A549 (cell line): ENCODE data around the gene DDI2. TPM values are rescaled to one million over a fixed set of nuclear protein-coding genes. Genes with fewer than 3 reads are reported as not detected.
A peak's percentile ranks its signal among the peaks of the same experiment; 100 is the strongest.

Source experiments
- ATAC-seq, 2 experiments: fragments of 200-7000 bp in 1 of 2; fragments of >200 bp in 1 of 2; cut with Nextera tagmentation in 1 of 2; cut with Tn5 transposase in 1 of 2; 3 replicates each; pipeline versions ENCODE4 v1.8.0 to v1.9.1; 2018 to 2020; ENCODE audit warnings: mild to moderate bottlenecking in 1 of 2, moderate library complexity in 1 of 2
- CTCF ChIA-PET: fragments of 300-600 bp; sonication (Branson Sonifier 250); formaldehyde crosslinking; extraction: SDS; loops from one replicate; lab custom pipeline; 2021; ENCODE audit warnings: antibody characterized with exemption, inconsistent platforms; lab: Yijun Ruan, JAX
- POLR2A ChIA-PET: fragments of 350-600 bp; formaldehyde crosslinking; extraction: SDS; loops from one replicate; lab custom pipeline; 2021; ENCODE audit warnings: antibody characterized with exemption, inconsistent platforms; lab: Yijun Ruan, JAX
- DNase-seq, 2 experiments: peaks; one replicate each; pipeline versions ENCODE4 v3.0.0 to v3.0.0-alpha.2; 2011 to 2016; ENCODE audit warnings: low read depth in 1 of 2, low spot score in 1 of 2
- FAIRE-seq: peaks from 2 replicates; lab custom pipeline; 2011; peaks lifted over from hg19 to GRCh38; lab: Jason Lieb, UNC
- H3K27ac ChIP-seq, 2 experiments: fragments of >200 bp; sonication (Bioruptor Twin); formaldehyde crosslinking; 3 replicates each; pipeline ENCODE4 v1.5.1; 2016 to 2017
- H3K4me1 ChIP-seq: fragments of >200 bp; sonication (Bioruptor Twin); formaldehyde crosslinking; 3 replicates; pipeline ENCODE4 v1.6.1; 2016
- H3K4me2 ChIP-seq: fragments of >200 bp; sonication (Bioruptor Twin); formaldehyde crosslinking; 3 replicates; pipeline ENCODE4 v1.6.1; 2016
- H3K4me3 ChIP-seq: fragments of >200 bp; sonication (Bioruptor Twin); formaldehyde crosslinking; 3 replicates; pipeline ENCODE4 v1.5.1; 2016
- H3K9me3 ChIP-seq: fragments of >200 bp; sonication (Bioruptor Twin); formaldehyde crosslinking; 3 replicates; pipeline ENCODE4 v1.6.1; 2016
- BHLHE40 ChIP-seq: IDR thresholded peaks from 2 replicates; pipeline ENCODE4 v1.6.1; 2012; ENCODE audit warnings: low read depth, low read length, inconsistent platforms
- CEBPB ChIP-seq, 2 experiments: fragments of >200 bp in 1 of 2; sonication (Bioruptor Twin) in 1 of 2; formaldehyde crosslinking in 1 of 2; IDR thresholded peaks; 2 replicates each; pipeline ENCODE4 v1.6.1; 2012 to 2016
- CHD4 ChIP-seq: fragments of 200-600 bp; sonication (generic); IDR thresholded peaks from 2 replicates; pipeline ENCODE4 v1.6.1; 2016; ENCODE audit warnings: antibody characterized with exemption, mild to moderate bottlenecking, borderline replicate concordance
- EHF ChIP-seq: fragments of 250-450 bp; sonication (Bioruptor Pico); IDR thresholded peaks from 2 replicates; pipeline ENCODE4 v1.5.0; 2020; ENCODE audit warnings: mild to moderate bottlenecking
- EHMT2 ChIP-seq: fragments of 200-600 bp; sonication (generic); IDR thresholded peaks from 2 replicates; pipeline ENCODE4 v1.6.1; 2016; ENCODE audit warnings: antibody characterized with exemption, low read depth, mild to moderate bottlenecking, moderate library complexity
- HOXA7 ChIP-seq: fragments of 250-450 bp; sonication (Bioruptor Pico); IDR thresholded peaks from 2 replicates; pipeline ENCODE4 v1.5.0; 2020; ENCODE audit warnings: mild to moderate bottlenecking, moderate library complexity
- KDM1A ChIP-seq: fragments of 200-600 bp; sonication (generic); IDR thresholded peaks from 2 replicates; pipeline ENCODE4 v1.6.1; 2016; ENCODE audit warnings: low read depth, mild to moderate bottlenecking
- KDM5A ChIP-seq: fragments of 200-600 bp; sonication (generic); IDR thresholded peaks from 2 replicates; pipeline ENCODE4 v1.6.1; 2016; ENCODE audit warnings: antibody characterized with exemption, mild to moderate bottlenecking
- PHF8 ChIP-seq: fragments of 200-600 bp; sonication (generic); IDR thresholded peaks from 2 replicates; pipeline ENCODE4 v1.6.1; 2016; ENCODE audit warnings: low read depth, mild to moderate bottlenecking, antibody characterized with exemption, moderate library complexity, borderline replicate concordance
- POLR2A ChIP-seq: IDR thresholded peaks from 2 replicates; pipeline ENCODE4 v1.6.1; 2012; ENCODE audit warnings: mild to moderate bottlenecking, low read length
- POLR2AphosphoS2 ChIP-seq: conservative IDR thresholded peaks from 2 replicates; pipeline ENCODE4 v1.6.1; 2012; ENCODE audit warnings: low read length, improper control_type of control experiment, inconsistent platforms
- ZC3H11A ChIP-seq: fragments of 450-650 bp; IDR thresholded peaks from 2 replicates; pipeline ENCODE4 v1.6.1; 2014; ENCODE audit warnings: antibody characterized with exemption, mild to moderate bottlenecking
- ZSCAN20 ChIP-seq: fragments of 250-450 bp; sonication (Bioruptor Pico); IDR thresholded peaks from 2 replicates; pipeline ENCODE4 v1.8.0; 2022; ENCODE audit warnings: mild to moderate bottlenecking, moderate library complexity
- WGBS: methylation state at CpG from one replicate; pipeline ENCODE4 v1.1.6; 2017; ENCODE audit errors: missing lambda C conversion rate; 5-methylcytosine and 5-hydroxymethylcytosine counted together
- polyA plus RNA-seq, 4 experiments: library from polyadenylated mRNA; depleted of rRNA in 3 of 4; stranded (reverse); fragments of >200 nt; fragmentation: RNase III in 1 of 4; extraction: RNeasy Plus Mini Kit Qiagen cat#74134 plus additional on column Dnase treatment in 1 of 4; gene quantifications; 2 replicates in 3 of 4; 3 replicates in 1 of 4; pipeline ENCODE4 v1.2.3, GENCODE V29; 2011 to 2017
- TF ChIP-seq, protein P1 (sequence below): IDR thresholded peaks from 2 replicates; pipeline ENCODE4 v1.6.1; 2012; ENCODE audit warnings: low read depth, borderline replicate concordance
- TF ChIP-seq, protein P2 (sequence below): fragments of 450-650 bp; IDR thresholded peaks from 2 replicates; pipeline ENCODE4 v1.6.1; 2014; ENCODE audit warnings: antibody characterized with exemption
- TF ChIP-seq, protein P3 (sequence below): fragments of >200 bp; sonication (Bioruptor Twin); formaldehyde crosslinking; IDR thresholded peaks from 3 replicates; pipeline ENCODE4 v1.5.1; 2016

DDI2 gene
- polyA plus RNA-seq, 2 of the 4 experiments (the other 2 are of a cell fraction), result 6.3 to 8.6 TPM

- TF ChIP-seq, protein P1, sequence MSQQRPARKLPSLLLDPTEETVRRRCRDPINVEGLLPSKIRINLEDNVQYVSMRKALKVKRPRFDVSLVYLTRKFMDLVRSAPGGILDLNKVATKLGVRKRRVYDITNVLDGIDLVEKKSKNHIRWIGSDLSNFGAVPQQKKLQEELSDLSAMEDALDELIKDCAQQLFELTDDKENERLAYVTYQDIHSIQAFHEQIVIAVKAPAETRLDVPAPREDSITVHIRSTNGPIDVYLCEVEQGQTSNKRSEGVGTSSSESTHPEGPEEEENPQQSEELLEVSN, result no peak
- TF ChIP-seq POLR2A (no peak), KDM1A (no peak), ZSCAN20 (CRISPR knock-in tag) (no peak), KDM5A (no peak), BHLHE40 (no peak)
These were observed 43.8 kb upstream of the DDI2 start (continued) for GRCh38 chr1:15573477-15573876.

DNA sequence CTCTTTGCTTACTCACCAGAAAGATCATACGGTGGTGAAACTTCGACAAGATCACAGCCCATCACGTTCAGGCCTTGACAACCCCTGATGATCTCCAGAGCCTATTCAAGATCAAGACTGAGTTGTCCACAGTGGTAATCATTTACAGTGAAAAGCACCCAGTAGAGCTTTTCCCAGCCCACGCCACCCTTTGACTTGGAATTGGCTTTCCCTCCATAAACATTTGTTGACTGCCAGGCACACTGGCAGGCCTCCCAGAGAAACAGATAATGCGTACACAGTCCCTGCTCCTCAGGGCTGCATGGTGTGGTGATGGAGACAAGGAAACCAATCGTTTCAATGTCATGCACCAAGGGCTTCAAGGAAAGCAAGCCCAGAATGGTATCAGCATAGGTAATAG is 42.5 kb upstream of the DDI2 start:
- no peaks in the 10 kb centered on the region for H3K4me1 ChIP-seq
- POLR2A ChIA-PET, result no interaction called here
- 84% methylated on average over 6 of the region's 6 CpGs for WGBS
- no peak for FAIRE-seq
- no peak for ATAC-seq
- H3K4me3 ChIP-seq, result no peak overlapping the region
- no peak for TF ChIP-seq POLR2AphosphoS2
- no peak overlapping the region for H3K27ac ChIP-seq
- CTCF ChIA-PET, result interaction anchor here (1.4 kb wide), 1 partner anchor 9 kb away, joined by 3 read pairs; no protein-coding TSS in a partner anchor
- no peaks in the 10 kb centered on the region for H3K9me3 ChIP-seq
- no peak for DNase-seq
- H3K4me2 ChIP-seq, result no peak overlapping the region

DNA sequence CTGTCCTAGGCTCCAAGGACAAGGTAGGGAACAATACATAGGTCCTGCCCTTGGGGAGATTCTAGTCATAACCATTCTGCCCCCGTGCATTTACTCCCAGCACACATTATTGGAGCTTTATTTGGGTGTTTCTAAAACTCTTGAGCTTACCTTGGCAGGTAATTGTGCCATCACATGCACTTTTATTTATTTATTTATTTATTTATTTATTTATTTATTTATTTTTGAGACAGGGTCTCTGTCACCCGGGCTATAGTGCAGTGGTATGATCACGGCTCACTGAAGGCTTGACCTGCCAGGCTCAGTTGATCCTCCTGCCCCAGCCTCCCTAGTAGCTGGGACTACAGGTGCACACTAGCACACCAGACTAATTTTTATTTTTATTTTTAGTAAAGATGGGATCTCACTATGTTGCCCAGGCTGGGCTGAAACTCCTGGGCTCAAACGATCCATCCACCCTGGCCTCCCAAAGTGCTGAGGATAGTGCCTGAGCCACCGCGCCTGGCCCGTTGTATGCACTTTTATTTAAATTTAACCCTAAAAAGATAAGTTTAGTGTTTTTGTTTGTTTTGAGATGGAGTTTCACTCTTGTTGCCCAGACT is 41.6 kb upstream of the DDI2 start:
- no peak overlapping the region for H3K27ac ChIP-seq
- DNase-seq, result no peak
- no peak overlapping the region for H3K4me2 ChIP-seq
- ATAC-seq, result no peak
- no peak overlapping the region for H3K4me3 ChIP-seq
- no peak for FAIRE-seq
- WGBS, result 95% methylated on average over 7 of the region's 7 CpGs
- no peaks in the 10 kb centered on the region for H3K4me1 ChIP-seq
- H3K9me3 ChIP-seq, result no peaks in the 10 kb centered on the region
- POLR2A ChIA-PET, result interaction anchor here (1.2 kb wide), 1 partner anchor 9 kb away, joined by 3 read pairs; no protein-coding TSS in a partner anchor
- CTCF ChIA-PET, result no interaction called here
- TF ChIP-seq ZC3H11A (peak; percentile 87), PHF8 (no peak)

- Histone ChIP-seq H3K4me3 (no peak overlapping the region), H3K9me3 (no peaks in the 10 kb centered on the region), H3K4me2 (no peak overlapping the region), H3K4me1 (no peaks in the 10 kb centered on the region)
- ATAC-seq (no peak), DNase-seq (no peak), FAIRE-seq (no peak)
- 95% methylated on average over 4 of the region's 4 CpGs for WGBS
- TF ChIP-seq, protein P1, result no peak
- TF ChIP-seq CEBPB (IDR thresholded peaks at IDR 0.05) (no peak), KDM5A (no peak), CHD4 (no peak), EHF (CRISPR knock-in tag) (no peak), EHMT2 (no peak), HOXA7 (CRISPR knock-in tag) (no peak)
- TF ChIP-seq, protein P2, sequence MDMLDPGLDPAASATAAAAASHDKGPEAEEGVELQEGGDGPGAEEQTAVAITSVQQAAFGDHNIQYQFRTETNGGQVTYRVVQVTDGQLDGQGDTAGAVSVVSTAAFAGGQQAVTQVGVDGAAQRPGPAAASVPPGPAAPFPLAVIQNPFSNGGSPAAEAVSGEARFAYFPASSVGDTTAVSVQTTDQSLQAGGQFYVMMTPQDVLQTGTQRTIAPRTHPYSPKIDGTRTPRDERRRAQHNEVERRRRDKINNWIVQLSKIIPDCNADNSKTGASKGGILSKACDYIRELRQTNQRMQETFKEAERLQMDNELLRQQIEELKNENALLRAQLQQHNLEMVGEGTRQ, result no peak
- TF ChIP-seq, protein P3, sequence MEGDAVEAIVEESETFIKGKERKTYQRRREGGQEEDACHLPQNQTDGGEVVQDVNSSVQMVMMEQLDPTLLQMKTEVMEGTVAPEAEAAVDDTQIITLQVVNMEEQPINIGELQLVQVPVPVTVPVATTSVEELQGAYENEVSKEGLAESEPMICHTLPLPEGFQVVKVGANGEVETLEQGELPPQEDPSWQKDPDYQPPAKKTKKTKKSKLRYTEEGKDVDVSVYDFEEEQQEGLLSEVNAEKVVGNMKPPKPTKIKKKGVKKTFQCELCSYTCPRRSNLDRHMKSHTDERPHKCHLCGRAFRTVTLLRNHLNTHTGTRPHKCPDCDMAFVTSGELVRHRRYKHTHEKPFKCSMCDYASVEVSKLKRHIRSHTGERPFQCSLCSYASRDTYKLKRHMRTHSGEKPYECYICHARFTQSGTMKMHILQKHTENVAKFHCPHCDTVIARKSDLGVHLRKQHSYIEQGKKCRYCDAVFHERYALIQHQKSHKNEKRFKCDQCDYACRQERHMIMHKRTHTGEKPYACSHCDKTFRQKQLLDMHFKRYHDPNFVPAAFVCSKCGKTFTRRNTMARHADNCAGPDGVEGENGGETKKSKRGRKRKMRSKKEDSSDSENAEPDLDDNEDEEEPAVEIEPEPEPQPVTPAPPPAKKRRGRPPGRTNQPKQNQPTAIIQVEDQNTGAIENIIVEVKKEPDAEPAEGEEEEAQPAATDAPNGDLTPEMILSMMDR, result no peak
- TF ChIP-seq, all 56 proteins: peak for 0
- POLR2A ChIA-PET, result no interaction called here
- CTCF ChIA-PET, result interaction anchor here (0.6 kb wide), 1 partner anchor 1011 kb away, joined by 3 read pairs; no protein-coding TSS in a partner anchor
- H3K27ac ChIP-seq, result no peak overlapping the region
These were observed 39.6 kb upstream of the DDI2 start for GRCh38 chr1:15577691-15578090.
